Kidney epithelial cell (primary cell): Measurements from ENCODE around the gene RIPK3. TPM values are rescaled to one million over a fixed set of nuclear protein-coding genes. Genes with fewer than 3 reads are reported as not detected.
"Not testable (repeated sequence)": the region's sequence is repeated elsewhere in the genome, so short reads cannot be mapped to it uniquely, and the experiment has no call there.

Experiments
- DNase-seq: peaks from one replicate; pipeline ENCODE4 v3.0.0-alpha.2; 2010; ENCODE audit warnings: low read depth
- H3K27me3 ChIP-seq: 2 replicates; pipeline ENCODE4 v1.6.0; 2011; ENCODE audit warnings: low read length; ENCODE audit not compliant: control insufficient read depth, insufficient read depth
- H3K36me3 ChIP-seq: 2 replicates; pipeline ENCODE4 v1.5.1; 2011; ENCODE audit warnings: low read length; ENCODE audit not compliant: control insufficient read depth, insufficient read depth
- H3K4me3 ChIP-seq: 2 replicates; pipeline ENCODE4 v1.5.1; 2011; ENCODE audit warnings: low read depth, mild to moderate bottlenecking, control low read depth, low read length
- total RNA-seq: library from RNA; depleted of rRNA; stranded (reverse); fragments of >200 nt; gene quantifications from 2 replicates; pipeline ENCODE4 v1.2.3, GENCODE V29; 2015
- TF ChIP-seq, protein P1 (sequence below): IDR thresholded peaks from 2 replicates; pipeline ENCODE4 v1.5.1; 2011; ENCODE audit warnings: mild to moderate bottlenecking, moderate library complexity, low read length, control low read depth, inconsistent platforms; ENCODE audit not compliant: insufficient read depth, poor library complexity, severe bottlenecking

RIPK3 gene
- total RNA-seq, 1 donor from 2014 or later: 2.3 TPM

DNA sequence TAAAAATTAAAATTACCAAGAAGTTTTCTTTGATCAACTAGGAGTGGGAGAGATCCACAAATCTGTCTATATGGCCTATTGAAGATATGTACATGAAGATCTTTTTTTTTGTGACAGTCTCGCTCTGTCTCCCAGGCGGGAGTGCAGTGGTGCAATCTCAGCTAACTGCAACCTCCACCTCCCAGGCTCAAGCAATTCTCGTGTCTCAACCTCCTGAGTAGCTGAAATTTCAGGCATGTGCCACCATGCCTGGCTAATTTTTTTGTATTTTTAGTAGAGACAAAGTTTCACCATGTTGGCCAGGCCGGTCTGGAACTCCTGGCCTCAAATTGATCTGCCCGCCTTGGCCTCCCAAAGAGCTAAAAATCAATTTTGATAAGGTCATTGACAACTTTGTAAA, 23.6 kb upstream of the RIPK3 start:
- TF ChIP-seq, protein P1, sequence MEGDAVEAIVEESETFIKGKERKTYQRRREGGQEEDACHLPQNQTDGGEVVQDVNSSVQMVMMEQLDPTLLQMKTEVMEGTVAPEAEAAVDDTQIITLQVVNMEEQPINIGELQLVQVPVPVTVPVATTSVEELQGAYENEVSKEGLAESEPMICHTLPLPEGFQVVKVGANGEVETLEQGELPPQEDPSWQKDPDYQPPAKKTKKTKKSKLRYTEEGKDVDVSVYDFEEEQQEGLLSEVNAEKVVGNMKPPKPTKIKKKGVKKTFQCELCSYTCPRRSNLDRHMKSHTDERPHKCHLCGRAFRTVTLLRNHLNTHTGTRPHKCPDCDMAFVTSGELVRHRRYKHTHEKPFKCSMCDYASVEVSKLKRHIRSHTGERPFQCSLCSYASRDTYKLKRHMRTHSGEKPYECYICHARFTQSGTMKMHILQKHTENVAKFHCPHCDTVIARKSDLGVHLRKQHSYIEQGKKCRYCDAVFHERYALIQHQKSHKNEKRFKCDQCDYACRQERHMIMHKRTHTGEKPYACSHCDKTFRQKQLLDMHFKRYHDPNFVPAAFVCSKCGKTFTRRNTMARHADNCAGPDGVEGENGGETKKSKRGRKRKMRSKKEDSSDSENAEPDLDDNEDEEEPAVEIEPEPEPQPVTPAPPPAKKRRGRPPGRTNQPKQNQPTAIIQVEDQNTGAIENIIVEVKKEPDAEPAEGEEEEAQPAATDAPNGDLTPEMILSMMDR: no peak

DNA sequence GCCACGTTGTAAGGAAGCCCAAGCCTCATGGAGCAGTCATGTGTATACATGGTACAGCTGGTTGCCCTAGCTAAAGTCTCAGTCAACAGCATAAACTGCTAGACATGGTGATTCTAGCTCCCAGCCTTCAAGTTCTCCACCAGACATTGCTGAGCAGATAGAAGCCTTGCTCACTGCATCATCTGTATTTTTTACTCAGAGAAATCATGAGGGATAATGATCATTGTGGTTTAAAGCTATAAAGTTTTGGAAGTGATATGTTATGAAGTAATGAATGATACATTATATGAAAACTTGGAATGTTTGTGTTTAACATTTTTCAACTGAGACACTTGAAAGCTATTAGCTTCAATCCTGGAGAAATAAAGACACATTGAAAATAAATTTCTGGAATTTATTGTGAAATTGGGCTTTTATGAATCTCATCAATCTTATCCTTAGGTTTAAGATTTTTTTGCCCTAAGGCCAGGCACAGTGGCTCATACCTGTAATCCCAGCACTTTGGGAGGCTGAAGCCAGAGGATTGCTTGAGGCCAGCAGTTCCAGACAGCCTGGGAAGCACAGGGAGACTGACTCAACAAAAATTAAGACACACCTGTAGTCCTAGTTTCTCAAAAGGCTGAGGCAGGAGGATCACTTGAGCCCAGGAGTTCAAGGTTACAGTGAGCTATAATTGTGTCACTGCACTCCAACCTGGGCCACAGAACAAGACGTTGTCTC, 22.6 kb upstream of the RIPK3 start:
- H3K4me3 ChIP-seq: no peak overlapping the region
- H3K36me3 ChIP-seq: no peaks in the 10 kb centered on the region
- TF ChIP-seq, protein P1: no peak
- DNase-seq: no peak
- H3K27me3 ChIP-seq: no peaks in the 10 kb centered on the region

More for the DNA sequence above, 23.6 kb upstream of the RIPK3 start:
- H3K27me3 ChIP-seq: no peaks in the 10 kb centered on the region
- DNase-seq: no peak
- no peak overlapping the region for H3K4me3 ChIP-seq
- H3K36me3 ChIP-seq: no peaks in the 10 kb centered on the region

DNA sequence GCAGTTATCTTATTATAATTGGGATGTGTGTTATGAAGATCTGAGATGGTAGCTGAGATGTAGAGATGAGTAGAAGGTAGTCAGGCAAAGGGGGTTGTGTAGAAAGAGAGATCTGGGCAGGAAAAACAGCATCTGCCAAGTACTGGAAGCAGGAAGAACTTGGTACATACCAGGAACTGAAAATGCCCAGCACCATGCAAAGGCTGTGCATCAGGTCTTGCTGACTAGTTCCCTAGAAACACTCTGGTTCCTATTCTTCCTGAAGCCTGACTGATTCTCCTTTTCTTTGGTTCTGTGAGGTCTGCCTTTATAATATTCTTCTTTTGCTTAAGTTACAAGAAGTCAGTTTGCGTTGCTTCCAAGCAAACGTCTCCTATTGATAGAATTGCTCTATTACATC, 21.5 kb upstream of the RIPK3 start:
- Histone ChIP-seq H3K36me3 (no peaks in the 10 kb centered on the region), H3K4me3 (no peak overlapping the region), H3K27me3 (no peaks in the 10 kb centered on the region)
- TF ChIP-seq, protein P1: no peak
- no peak for DNase-seq

DNA sequence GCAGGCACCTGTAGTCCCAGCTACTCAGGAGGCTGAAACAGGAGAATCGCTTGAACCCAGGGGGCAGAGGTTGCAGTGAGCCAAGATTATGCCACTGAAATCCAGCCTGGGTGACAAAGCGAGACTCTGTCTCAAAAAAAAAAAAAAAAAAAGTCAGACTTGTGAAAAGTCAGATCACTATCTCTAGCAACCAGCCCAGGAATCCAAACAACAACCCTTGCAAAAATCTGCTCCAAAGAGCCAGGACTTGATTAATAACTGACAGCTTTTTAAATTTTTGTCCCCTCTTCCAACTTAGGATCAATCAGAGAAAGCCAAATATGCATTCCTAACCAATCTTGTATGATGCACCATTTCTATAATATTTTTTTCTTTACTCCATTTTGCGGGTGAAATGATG, 20.5 kb upstream of the RIPK3 start:
- Histone ChIP-seq H3K27me3 (no peaks in the 10 kb centered on the region), H3K4me3 (no peak overlapping the region), H3K36me3 (no peaks in the 10 kb centered on the region)
- DNase-seq: no peak
- TF ChIP-seq, protein P1: no peak

DNA sequence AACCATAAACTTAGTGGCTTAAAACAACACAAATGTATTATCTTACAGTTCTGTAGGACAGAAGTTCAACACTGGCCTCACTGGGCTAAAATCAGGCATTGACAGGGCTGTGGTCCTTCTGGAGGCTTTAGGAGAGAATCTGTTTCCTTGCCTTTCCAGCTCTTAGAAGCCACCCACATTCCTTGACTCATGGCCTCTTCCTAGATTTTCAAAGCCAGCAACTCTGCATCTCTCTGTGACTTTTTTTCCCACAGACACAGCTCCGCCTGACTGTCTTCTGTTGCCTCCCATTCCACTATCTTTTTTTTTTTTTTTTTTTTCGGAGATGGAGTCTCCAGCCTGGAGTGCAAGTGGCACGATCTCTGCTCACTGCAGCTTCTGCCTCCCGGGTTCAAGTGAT, 16.4 kb upstream of the RIPK3 start:
- H3K36me3 ChIP-seq: no peaks in the 10 kb centered on the region
- peaks cover 7% of the 10 kb centered on the region for H3K27me3 ChIP-seq
- H3K4me3 ChIP-seq: no peak overlapping the region
- DNase-seq: no peak
- TF ChIP-seq, protein P1: no peak

DNA sequence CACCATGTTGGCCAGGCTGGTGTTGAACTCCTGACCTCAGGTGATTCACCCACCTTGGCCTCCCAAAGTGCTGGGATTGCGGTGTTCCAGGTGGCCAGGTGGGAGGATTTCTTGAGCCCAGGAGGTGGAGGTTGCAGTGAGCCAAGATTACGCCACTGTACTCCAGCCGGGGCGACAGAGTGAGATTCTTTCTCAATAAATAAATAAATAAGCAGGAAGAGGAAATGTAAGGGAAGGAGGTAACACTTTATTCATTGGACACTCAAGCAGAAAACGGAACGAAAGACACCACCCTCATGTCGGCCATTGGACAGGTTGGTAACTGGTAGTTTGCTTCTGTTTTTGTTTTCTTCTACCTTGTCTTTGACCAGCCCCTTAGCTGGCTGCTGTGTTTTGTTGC, 15.2 kb upstream of the RIPK3 start:
- TF ChIP-seq, protein P1: no peak
- no peak for DNase-seq
- peaks cover 7% of the 10 kb centered on the region for H3K27me3 ChIP-seq
- no peak overlapping the region for H3K4me3 ChIP-seq
- H3K36me3 ChIP-seq: no peaks in the 10 kb centered on the region

DNA sequence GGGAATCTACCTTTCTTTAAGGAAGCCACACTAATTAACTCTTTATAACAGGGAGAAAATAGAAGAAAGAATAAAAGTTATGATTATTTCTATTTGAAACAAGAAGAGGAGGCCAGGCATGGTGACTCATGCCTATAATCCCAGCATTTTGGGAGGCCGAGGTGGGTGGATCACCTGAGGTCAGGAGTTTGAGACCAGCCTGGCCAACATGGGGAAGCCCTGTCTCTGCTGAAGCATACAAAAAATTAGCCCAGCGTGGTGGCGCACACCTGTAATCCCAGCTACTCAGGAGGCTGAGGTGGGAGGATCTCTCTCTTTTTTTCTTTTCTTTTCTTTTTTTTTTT, 14.7 kb upstream of the RIPK3 start:
- not testable (repeated sequence) for H3K27me3 ChIP-seq, H3K4me3 ChIP-seq, H3K36me3 ChIP-seq, DNase-seq
